ENCODE results near the gene GRM4.

The GRM4 gene

GRCh38 chr6:34142061-34142998, 3.6 kb downstream of the GRM4 start:
- intact Hi-C loops (cut with micrococcal nuclease), result no loop called here
- H3K27ac Mint-ChIP-seq, result no peak overlapping the region
- H3K4me3 Mint-ChIP-seq, result no peak overlapping the region
- H3K27me3 Mint-ChIP-seq, result peaks cover 91% of the 10 kb centered on the region
- H3K9me3 Mint-ChIP-seq, result no peaks in the 10 kb centered on the region
- peaks cover 8% of the 10 kb centered on the region for H3K4me1 Mint-ChIP-seq (ENCODE audit: low read depth)
- no peaks in the 10 kb centered on the region for H3K36me3 Mint-ChIP-seq (ENCODE audit: low read depth)

GRCh38 chr6:34140075-34140474, 5.8 kb downstream of the GRM4 start:
- no peaks in the 10 kb centered on the region for H3K36me3 Mint-ChIP-seq (ENCODE audit: low read depth)
- H3K9me3 Mint-ChIP-seq, result no peaks in the 10 kb centered on the region
- no peak overlapping the region for H3K4me3 Mint-ChIP-seq
- H3K27me3 Mint-ChIP-seq, result peaks cover 82% of the 10 kb centered on the region
- intact Hi-C loops (cut with micrococcal nuclease), result no loop called here
- H3K27ac Mint-ChIP-seq, result no peak overlapping the region
- H3K4me1 Mint-ChIP-seq (ENCODE audit: low read depth), result peaks cover 8% of the 10 kb centered on the region

- Mint-ChIP-seq H3K27me3 (peaks cover 77% of the 10 kb centered on the region), H3K4me3 (no peak overlapping the region), H3K27ac (no peak overlapping the region), H3K36me3 (ENCODE audit: low read depth) (no peaks in the 10 kb centered on the region), H3K9me3 (no peaks in the 10 kb centered on the region), H3K4me1 (ENCODE audit: low read depth) (peaks cover 8% of the 10 kb centered on the region)
- intact Hi-C loops (cut with micrococcal nuclease), result no loop called here
Measured at GRCh38 chr6:34138914-34139510, 6.9 kb downstream of the GRM4 start.

GRCh38 chr6:34138191-34138590, 7.7 kb downstream of the GRM4 start:
- H3K4me3 Mint-ChIP-seq, result no peak overlapping the region
- no peak overlapping the region for H3K27ac Mint-ChIP-seq
- intact Hi-C loops (cut with micrococcal nuclease), result no loop called here
- no peaks in the 10 kb centered on the region for H3K36me3 Mint-ChIP-seq (ENCODE audit: low read depth)
- peaks cover 69% of the 10 kb centered on the region for H3K27me3 Mint-ChIP-seq
- H3K9me3 Mint-ChIP-seq, result no peaks in the 10 kb centered on the region
- H3K4me1 Mint-ChIP-seq (ENCODE audit: low read depth), result peaks cover 8% of the 10 kb centered on the region

- H3K9me3 Mint-ChIP-seq, result no peaks in the 10 kb centered on the region
- no peak overlapping the region for H3K4me3 Mint-ChIP-seq
- intact Hi-C loops (cut with micrococcal nuclease), result no loop called here
- no peaks in the 10 kb centered on the region for H3K36me3 Mint-ChIP-seq (ENCODE audit: low read depth)
- H3K27me3 Mint-ChIP-seq, result peaks cover 65% of the 10 kb centered on the region
- peaks cover 14% of the 10 kb centered on the region for H3K4me1 Mint-ChIP-seq (ENCODE audit: low read depth)
- no peak overlapping the region for H3K27ac Mint-ChIP-seq
Measured at GRCh38 chr6:34135541-34135940, 10.3 kb downstream of the GRM4 start.

- Mint-ChIP-seq H3K4me3 (no peak overlapping the region), H3K36me3 (ENCODE audit: low read depth) (no peaks in the 10 kb centered on the region), H3K4me1 (ENCODE audit: low read depth) (peaks cover 6% of the 10 kb centered on the region), H3K27me3 (peaks cover 41% of the 10 kb centered on the region), H3K9me3 (no peaks in the 10 kb centered on the region), H3K27ac (no peak overlapping the region)
- intact Hi-C loops (cut with micrococcal nuclease), result no loop called here
Measured at GRCh38 chr6:34132486-34133185, 13.3 kb downstream of the GRM4 start.

GRCh38 chr6:34131326-34132290, 14.3 kb downstream of the GRM4 start:
- Mint-ChIP-seq H3K27ac (no peak overlapping the region), H3K36me3 (ENCODE audit: low read depth) (no peaks in the 10 kb centered on the region), H3K27me3 (peaks cover 36% of the 10 kb centered on the region), H3K4me3 (no peak overlapping the region), H3K9me3 (no peaks in the 10 kb centered on the region), H3K4me1 (ENCODE audit: low read depth) (peaks cover 6% of the 10 kb centered on the region)
- intact Hi-C loops (cut with micrococcal nuclease), result no loop called here

- Mint-ChIP-seq H3K4me3 (no peak overlapping the region), H3K36me3 (ENCODE audit: low read depth) (no peaks in the 10 kb centered on the region), H3K4me1 (ENCODE audit: low read depth) (peaks cover 6% of the 10 kb centered on the region), H3K9me3 (no peaks in the 10 kb centered on the region), H3K27me3 (peaks cover 32% of the 10 kb centered on the region), H3K27ac (no peak overlapping the region)
- intact Hi-C loops (cut with micrococcal nuclease), result no loop called here
Measured at GRCh38 chr6:34130862-34131261, 15.0 kb downstream of the GRM4 start.

GRCh38 chr6:34129753-34130152, 16.1 kb downstream of the GRM4 start:
- H3K4me1 Mint-ChIP-seq (ENCODE audit: low read depth), result peaks cover 6% of the 10 kb centered on the region
- intact Hi-C loops (cut with micrococcal nuclease), result no loop called here

GRCh38 chr6:34128045-34128444, 17.8 kb downstream of the GRM4 start:
- Mint-ChIP-seq H3K27ac (no peak overlapping the region), H3K36me3 (ENCODE audit: low read depth) (no peaks in the 10 kb centered on the region), H3K4me1 (ENCODE audit: low read depth) (peaks cover 6% of the 10 kb centered on the region), H3K27me3 (peaks cover 23% of the 10 kb centered on the region), H3K9me3 (no peaks in the 10 kb centered on the region), H3K4me3 (no peak overlapping the region)
- intact Hi-C loops (cut with micrococcal nuclease), result no loop called here

More at GRCh38 chr6:34129753-34130152, 16.1 kb downstream of the GRM4 start:
- Mint-ChIP-seq H3K27me3 (peaks cover 25% of the 10 kb centered on the region), H3K36me3 (ENCODE audit: low read depth) (no peaks in the 10 kb centered on the region), H3K27ac (no peak overlapping the region), H3K9me3 (no peaks in the 10 kb centered on the region), H3K4me3 (no peak overlapping the region)

GRCh38 chr6:34126419-34126818, 19.5 kb downstream of the GRM4 start:
- Mint-ChIP-seq H3K27me3 (peaks cover 11% of the 10 kb centered on the region), H3K4me1 (ENCODE audit: low read depth) (peaks cover 1% of the 10 kb centered on the region), H3K9me3 (no peaks in the 10 kb centered on the region), H3K36me3 (ENCODE audit: low read depth) (no peaks in the 10 kb centered on the region), H3K27ac (no peak overlapping the region), H3K4me3 (no peak overlapping the region)
- intact Hi-C loops (cut with micrococcal nuclease), result no loop called here

GRCh38 chr6:34125939-34126338, 19.9 kb downstream of the GRM4 start:
- H3K9me3 Mint-ChIP-seq, result no peaks in the 10 kb centered on the region
- H3K36me3 Mint-ChIP-seq (ENCODE audit: low read depth), result no peaks in the 10 kb centered on the region
- intact Hi-C loops (cut with micrococcal nuclease), result no loop called here
- H3K4me1 Mint-ChIP-seq (ENCODE audit: low read depth), result no peaks in the 10 kb centered on the region
- no peak overlapping the region for H3K4me3 Mint-ChIP-seq
- H3K27me3 Mint-ChIP-seq, result peaks cover 7% of the 10 kb centered on the region
- H3K27ac Mint-ChIP-seq, result no peak overlapping the region

- no peaks in the 10 kb centered on the region for H3K36me3 Mint-ChIP-seq (ENCODE audit: low read depth)
- H3K4me3 Mint-ChIP-seq, result no peak overlapping the region
- intact Hi-C loops (cut with micrococcal nuclease), result no loop called here
- no peak overlapping the region for H3K27ac Mint-ChIP-seq
- no peaks in the 10 kb centered on the region for H3K4me1 Mint-ChIP-seq (ENCODE audit: low read depth)
- H3K27me3 Mint-ChIP-seq, result peaks cover 1% of the 10 kb centered on the region
- no peaks in the 10 kb centered on the region for H3K9me3 Mint-ChIP-seq
Measured at GRCh38 chr6:34120953-34121675, 24.8 kb downstream of the GRM4 start.

Data from dendritic cell treated with granulocyte-macrophage colony-stimulating factor and Interleukin-4, amounts not matched to agents 40 ng/mL and 50 ng/mL, for 4 days (primary cell).